Raji (cell line): ENCODE data around the gene TET1.

Experiments used
- POLR2A ChIP-seq: IDR thresholded peaks from 2 replicates; pipeline ENCODE4 v1.6.1; 2011; ENCODE audit warnings: low read depth, low read length, control low read depth; ENCODE audit not compliant: insufficient read depth

The TET1 gene

GRCh38 chr10:68561865-68562649, 1.9 kb downstream of the TET1 start:
- no peak for TF ChIP-seq POLR2A

- no peak for TF ChIP-seq POLR2A
These were observed 2.8 kb downstream of the TET1 start for GRCh38 chr10:68562661-68563570.

GRCh38 chr10:68564712-68565111, 4.6 kb downstream of the TET1 start:
- TF ChIP-seq POLR2A = no peak

GRCh38 chr10:68565658-68566057, 5.5 kb downstream of the TET1 start:
- TF ChIP-seq POLR2A = no peak

GRCh38 chr10:68566351-68566750, 6.2 kb downstream of the TET1 start:
- TF ChIP-seq POLR2A = no peak

GRCh38 chr10:68566955-68567354, 6.8 kb downstream of the TET1 start:
- no peak for TF ChIP-seq POLR2A

GRCh38 chr10:68572151-68572550, 12.0 kb downstream of the TET1 start:
- no peak for TF ChIP-seq POLR2A

- TF ChIP-seq POLR2A = no peak
These were observed 13.9 kb downstream of the TET1 start for GRCh38 chr10:68574051-68574450.

GRCh38 chr10:68576118-68576517, 16.0 kb downstream of the TET1 start:
- no peak for TF ChIP-seq POLR2A

GRCh38 chr10:68578974-68579373, 18.8 kb downstream of the TET1 start:
- TF ChIP-seq POLR2A = no peak

GRCh38 chr10:68586606-68587305, 26.6 kb downstream of the TET1 start:
- no peak for TF ChIP-seq POLR2A

GRCh38 chr10:68594405-68594804, 34.3 kb downstream of the TET1 start:
- TF ChIP-seq POLR2A = no peak

GRCh38 chr10:68595513-68595912, 35.4 kb downstream of the TET1 start:
- no peak for TF ChIP-seq POLR2A

- no peak for TF ChIP-seq POLR2A
These were observed 37.3 kb downstream of the TET1 start for GRCh38 chr10:68597407-68597806.

GRCh38 chr10:68598978-68599770, 39.0 kb downstream of the TET1 start:
- TF ChIP-seq POLR2A = no peak
